Panc1 (cell line): Measurements from ENCODE around the gene LITAFD. TPM values are rescaled to one million over a fixed set of nuclear protein-coding genes. Genes with fewer than 3 reads are reported as not detected.
"Not testable (repeated sequence)": the region's sequence is repeated elsewhere in the genome, so short reads cannot be mapped to it uniquely, and the experiment has no call there.

Experiments used
- ATAC-seq: fragments of 200-7000 bp; cut with Tn5 transposase; 2 replicates; pipeline ENCODE4 v1.9.1; 2020; ENCODE audit warnings: mild to moderate bottlenecking, moderate library complexity
- BruUV-seq: library from RNA; stranded (reverse); fragments of 400-500 nt; replicated peaks from 2 replicates; lab custom pipeline; 2021; lab: Mats Ljungman, UMichigan
- CTCF ChIA-PET: fragments of 300-600 bp; sonication (Branson Sonifier 250); formaldehyde crosslinking; loops from one replicate; lab custom pipeline; 2022; ENCODE audit warnings: antibody characterized with exemption; lab: Charles Lee
- POLR2A ChIA-PET: fragments of 300-600 bp; sonication (Branson Sonifier 250); formaldehyde crosslinking; loops from one replicate; lab custom pipeline; 2022; ENCODE audit warnings: antibody characterized with exemption; lab: Charles Lee
- DNase-seq: peaks from one replicate; pipeline ENCODE4 v3.0.0-alpha.2; 2010; ENCODE audit warnings: low read depth, low spot score
- H3K27ac ChIP-seq: 2 replicates; pipeline ENCODE4 v1.5.1; 2011; ENCODE audit warnings: mild to moderate bottlenecking, low read length, inconsistent platforms
- H3K27me3 ChIP-seq: fragments of 200-500 bp; sonication (Bioruptor generic); 2 replicates; pipeline ENCODE4 v1.6.0; 2014; ENCODE audit warnings: low read length, inconsistent platforms; ENCODE audit not compliant: control insufficient read depth, insufficient read depth
- H3K36me3 ChIP-seq: fragments of 200-500 bp; sonication (Bioruptor generic); 2 replicates; pipeline ENCODE4 v1.5.1; 2014; ENCODE audit warnings: inconsistent platforms, mild to moderate bottlenecking, low read length, moderate library complexity; ENCODE audit not compliant: control insufficient read depth, insufficient read depth
- H3K4me1 ChIP-seq: 2 replicates; pipeline ENCODE4 v1.5.1; 2011; ENCODE audit warnings: inconsistent platforms, mild to moderate bottlenecking, low read length, moderate library complexity; ENCODE audit not compliant: control insufficient read depth, insufficient read depth
- H3K4me3 ChIP-seq, 2 experiments: 2 replicates each; pipeline ENCODE4 v1.5.1; 2011 to 2012; ENCODE audit warnings: low read depth in 2 of 2, low read length in 2 of 2, mild to moderate bottlenecking in 2 of 2, inconsistent platforms in 1 of 2, moderate library complexity in 1 of 2
- H3K9me3 ChIP-seq: fragments of 200-500 bp; sonication (Bioruptor generic); 2 replicates; pipeline ENCODE4 v1.5.1; 2014; ENCODE audit warnings: low read depth, mild to moderate bottlenecking, inconsistent platforms, low read length, moderate library complexity; ENCODE audit not compliant: control insufficient read depth, insufficient read depth
- POLR2AphosphoS5 ChIP-seq: IDR thresholded peaks from 2 replicates; pipeline ENCODE4 v1.6.1; 2012; ENCODE audit warnings: mild to moderate bottlenecking, low read depth, low read length, moderate library complexity
- SIN3A ChIP-seq: IDR thresholded peaks from 2 replicates; pipeline ENCODE4 v1.6.1; 2012; ENCODE audit warnings: low read depth, mild to moderate bottlenecking, low read length, moderate library complexity, borderline replicate concordance; ENCODE audit not compliant: insufficient read depth
- TCF7L2 ChIP-seq: IDR thresholded peaks from 2 replicates; pipeline ENCODE4 v1.6.1; 2011; ENCODE audit warnings: mild to moderate bottlenecking, low read depth, low read length, inconsistent platforms
- in situ Hi-C: cut with HindIII; loops from 2 replicates; pipeline ENCODE4 v1.10.0; 2016; ENCODE audit warnings: low sequenced_read_pairs, low pct_unique_long_range_greater_than_20kb
- intact Hi-C: fragments of 100-400 bp; cut with micrococcal nuclease; formaldehyde crosslinking; loops from one replicate; pipeline ENCODE4 v1.10.0; 2022; ENCODE audit not compliant: unreplicated experiment
- total RNA-seq: library from RNA; stranded (reverse); gene quantifications from one replicate; pipeline ENCODE4 v1.2.1, GENCODE V29; 2021; ENCODE audit not compliant: unreplicated experiment
- TF ChIP-seq, protein P1 (sequence below): fragments of 450-650 bp; IDR thresholded peaks from 2 replicates; pipeline ENCODE4 v1.5.1; 2017; ENCODE audit warnings: mild to moderate bottlenecking
- TF ChIP-seq, protein P2 (sequence below), 2 experiments: IDR thresholded peaks; 2 replicates each; pipeline ENCODE4 v1.6.1; 2011 to 2012; ENCODE audit warnings: low read depth in 2 of 2, control low read depth in 1 of 2, low read length in 1 of 2, mild to moderate bottlenecking in 1 of 2, moderate library complexity in 1 of 2; ENCODE audit not compliant: insufficient read depth in 1 of 2

The LITAFD gene
- total RNA-seq, 1 experiment from 2014 or later = not detected

DNA sequence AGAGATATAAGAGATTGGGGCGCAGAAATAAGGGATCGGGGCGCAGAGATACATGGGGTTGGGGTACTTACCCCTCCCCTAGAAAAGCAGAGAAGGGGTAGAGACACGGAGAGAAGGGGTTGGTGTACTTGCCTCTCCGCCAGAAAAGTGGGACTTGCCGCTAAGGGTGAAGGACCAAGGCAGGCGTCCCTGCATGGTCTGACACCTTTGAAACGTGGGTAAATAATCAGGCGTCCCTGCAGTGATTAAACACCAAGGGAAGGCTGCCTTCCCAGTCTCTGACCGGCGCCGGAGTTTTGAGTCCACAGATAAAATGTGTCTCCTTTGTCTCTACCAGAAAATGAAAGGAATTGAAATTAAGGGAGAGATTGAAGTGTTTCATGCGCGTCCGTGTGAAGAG is 44.6 kb upstream of the LITAFD start:
- H3K9me3 ChIP-seq, H3K4me1 ChIP-seq, H3K36me3 ChIP-seq, ATAC-seq, CTCF ChIA-PET, intact Hi-C loops, POLR2A ChIA-PET, BruUV-seq, H3K27me3 ChIP-seq, H3K27ac ChIP-seq, DNase-seq, in situ Hi-C loops, H3K4me3 ChIP-seq: not testable (repeated sequence)

DNA sequence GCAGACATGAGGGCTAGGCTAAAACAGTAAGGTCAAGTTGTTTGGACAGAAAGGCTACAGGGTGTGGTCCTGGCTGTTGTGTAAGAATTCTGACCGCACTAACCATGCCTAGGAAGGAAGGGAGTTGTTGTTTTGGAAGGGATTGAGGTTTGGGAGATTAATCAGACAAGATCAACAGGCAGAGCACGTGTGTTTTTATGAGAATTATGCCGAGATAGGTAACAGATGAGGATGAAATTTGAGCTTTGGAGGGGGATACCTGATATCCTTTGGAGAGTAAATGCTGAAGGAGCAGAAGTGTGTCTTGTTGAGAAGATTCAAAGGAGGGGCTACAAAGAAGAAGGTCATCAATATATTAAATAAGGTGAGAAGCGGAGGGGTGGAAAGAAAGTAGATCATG is 40.1 kb upstream of the LITAFD start:
- intact Hi-C loops, POLR2A ChIA-PET, in situ Hi-C loops: not testable (repeated sequence)

DNA sequence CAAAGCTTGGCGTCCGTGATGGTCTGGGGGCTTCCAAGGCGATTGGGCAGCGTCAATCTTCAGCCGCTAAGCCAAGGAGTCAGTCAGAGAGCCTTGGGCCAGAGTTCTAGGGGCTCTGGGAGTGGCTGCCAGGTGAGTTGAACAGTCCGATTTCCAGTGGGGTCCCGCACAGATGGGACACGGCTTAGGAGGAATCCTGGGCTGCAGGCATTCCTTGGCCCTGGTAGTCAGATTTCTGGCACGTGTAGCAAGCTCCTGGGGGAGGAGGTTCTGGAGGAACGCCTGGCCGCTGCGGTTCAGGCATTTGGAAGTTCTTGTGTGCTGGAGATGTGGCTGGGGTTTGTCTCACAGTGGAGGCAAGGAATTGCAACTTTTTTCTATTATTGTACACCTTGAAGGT is 38.9 kb upstream of the LITAFD start:
- POLR2A ChIA-PET, H3K36me3 ChIP-seq, H3K27ac ChIP-seq, H3K27me3 ChIP-seq, CTCF ChIA-PET, H3K4me1 ChIP-seq, H3K4me3 ChIP-seq, BruUV-seq, DNase-seq, in situ Hi-C loops, H3K9me3 ChIP-seq, ATAC-seq, intact Hi-C loops: not testable (repeated sequence)

More for the DNA sequence above, 40.1 kb upstream of the LITAFD start:
- H3K36me3 ChIP-seq, BruUV-seq, H3K27me3 ChIP-seq, H3K9me3 ChIP-seq, H3K4me3 ChIP-seq, H3K27ac ChIP-seq, H3K4me1 ChIP-seq, CTCF ChIA-PET, ATAC-seq, DNase-seq: not testable (repeated sequence)

DNA sequence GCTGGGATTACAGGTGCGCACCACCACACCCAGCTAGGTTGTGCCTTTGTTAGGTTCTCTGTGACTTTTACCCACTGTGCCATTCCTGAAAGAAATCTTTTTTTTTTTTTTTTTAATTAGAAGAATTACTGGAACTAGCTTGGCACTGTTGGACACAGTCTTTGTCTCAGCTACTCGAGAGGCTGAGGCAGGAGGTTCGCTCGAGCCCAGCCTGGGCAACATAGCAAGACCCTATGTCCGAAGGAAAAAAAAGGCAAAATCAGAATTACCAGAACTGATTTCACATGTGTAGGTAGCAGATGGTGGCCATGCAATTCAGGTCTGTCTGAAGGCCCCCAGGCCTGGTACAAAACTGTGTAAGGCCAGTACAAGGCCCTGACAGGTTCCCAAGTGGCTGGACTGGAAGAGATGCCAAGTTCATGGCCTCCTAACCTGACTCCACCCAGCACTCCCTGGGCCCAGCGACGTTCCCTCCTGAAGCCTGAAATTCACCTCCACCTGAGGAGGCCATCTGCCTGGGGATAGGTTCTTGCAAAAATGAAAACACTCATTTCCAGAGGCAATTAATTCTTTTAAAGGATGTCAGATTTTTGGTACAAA is 36.4 kb upstream of the LITAFD start:
- H3K36me3 ChIP-seq = peaks cover 3% of the 10 kb centered on the region; the same call in 1 of the 2 replicates
- no peaks in the 10 kb centered on the region for H3K27me3 ChIP-seq
- peaks cover 26% of the 10 kb centered on the region for H3K4me1 ChIP-seq
- ATAC-seq = no peak
- BruUV-seq = no TSS peak
- POLR2A ChIA-PET = no interaction called here
- in situ Hi-C loops = no loop called here
- CTCF ChIA-PET = no interaction called here
- no peak for DNase-seq
- H3K9me3 ChIP-seq = no peaks in the 10 kb centered on the region
- no peak overlapping the region for H3K27ac ChIP-seq
- H3K4me3 ChIP-seq = no peak overlapping the region
- TF ChIP-seq SIN3A (no peak), POLR2AphosphoS5 (no peak), TCF7L2 (no peak)
- TF ChIP-seq, protein P1, sequence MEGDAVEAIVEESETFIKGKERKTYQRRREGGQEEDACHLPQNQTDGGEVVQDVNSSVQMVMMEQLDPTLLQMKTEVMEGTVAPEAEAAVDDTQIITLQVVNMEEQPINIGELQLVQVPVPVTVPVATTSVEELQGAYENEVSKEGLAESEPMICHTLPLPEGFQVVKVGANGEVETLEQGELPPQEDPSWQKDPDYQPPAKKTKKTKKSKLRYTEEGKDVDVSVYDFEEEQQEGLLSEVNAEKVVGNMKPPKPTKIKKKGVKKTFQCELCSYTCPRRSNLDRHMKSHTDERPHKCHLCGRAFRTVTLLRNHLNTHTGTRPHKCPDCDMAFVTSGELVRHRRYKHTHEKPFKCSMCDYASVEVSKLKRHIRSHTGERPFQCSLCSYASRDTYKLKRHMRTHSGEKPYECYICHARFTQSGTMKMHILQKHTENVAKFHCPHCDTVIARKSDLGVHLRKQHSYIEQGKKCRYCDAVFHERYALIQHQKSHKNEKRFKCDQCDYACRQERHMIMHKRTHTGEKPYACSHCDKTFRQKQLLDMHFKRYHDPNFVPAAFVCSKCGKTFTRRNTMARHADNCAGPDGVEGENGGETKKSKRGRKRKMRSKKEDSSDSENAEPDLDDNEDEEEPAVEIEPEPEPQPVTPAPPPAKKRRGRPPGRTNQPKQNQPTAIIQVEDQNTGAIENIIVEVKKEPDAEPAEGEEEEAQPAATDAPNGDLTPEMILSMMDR = no peak
- TF ChIP-seq, protein P2, sequence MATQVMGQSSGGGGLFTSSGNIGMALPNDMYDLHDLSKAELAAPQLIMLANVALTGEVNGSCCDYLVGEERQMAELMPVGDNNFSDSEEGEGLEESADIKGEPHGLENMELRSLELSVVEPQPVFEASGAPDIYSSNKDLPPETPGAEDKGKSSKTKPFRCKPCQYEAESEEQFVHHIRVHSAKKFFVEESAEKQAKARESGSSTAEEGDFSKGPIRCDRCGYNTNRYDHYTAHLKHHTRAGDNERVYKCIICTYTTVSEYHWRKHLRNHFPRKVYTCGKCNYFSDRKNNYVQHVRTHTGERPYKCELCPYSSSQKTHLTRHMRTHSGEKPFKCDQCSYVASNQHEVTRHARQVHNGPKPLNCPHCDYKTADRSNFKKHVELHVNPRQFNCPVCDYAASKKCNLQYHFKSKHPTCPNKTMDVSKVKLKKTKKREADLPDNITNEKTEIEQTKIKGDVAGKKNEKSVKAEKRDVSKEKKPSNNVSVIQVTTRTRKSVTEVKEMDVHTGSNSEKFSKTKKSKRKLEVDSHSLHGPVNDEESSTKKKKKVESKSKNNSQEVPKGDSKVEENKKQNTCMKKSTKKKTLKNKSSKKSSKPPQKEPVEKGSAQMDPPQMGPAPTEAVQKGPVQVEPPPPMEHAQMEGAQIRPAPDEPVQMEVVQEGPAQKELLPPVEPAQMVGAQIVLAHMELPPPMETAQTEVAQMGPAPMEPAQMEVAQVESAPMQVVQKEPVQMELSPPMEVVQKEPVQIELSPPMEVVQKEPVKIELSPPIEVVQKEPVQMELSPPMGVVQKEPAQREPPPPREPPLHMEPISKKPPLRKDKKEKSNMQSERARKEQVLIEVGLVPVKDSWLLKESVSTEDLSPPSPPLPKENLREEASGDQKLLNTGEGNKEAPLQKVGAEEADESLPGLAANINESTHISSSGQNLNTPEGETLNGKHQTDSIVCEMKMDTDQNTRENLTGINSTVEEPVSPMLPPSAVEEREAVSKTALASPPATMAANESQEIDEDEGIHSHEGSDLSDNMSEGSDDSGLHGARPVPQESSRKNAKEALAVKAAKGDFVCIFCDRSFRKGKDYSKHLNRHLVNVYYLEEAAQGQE (IDR thresholded peaks at IDR 0.05; ENCODE audit: insufficient read depth in 1 of 2, low read depth in 2 of 2, low read length in 1 of 2) = no peak
- intact Hi-C loops = no loop called here
